Kidney (tissue), 14 donors: ENCODE measurements around the gene STPG2. TPM values are rescaled to one million over a fixed set of nuclear protein-coding genes. Genes with fewer than 3 reads are reported as not detected.

Source experiments
- DNase-seq, 5 donors: peaks; one replicate each; pipeline ENCODE4 v3.0.0-alpha.2; 2013 to 2020
- FAIRE-seq: peaks from 2 replicates; lab custom pipeline; 2012; peaks lifted over from hg19 to GRCh38; lab: Jason Lieb, UNC
- H3K27ac ChIP-seq, 2 donors: one replicate each; pipeline ENCODE4 v1.7.0; 2013; ENCODE audit warnings: low read depth in 2 of 2, low read length in 2 of 2, inconsistent platforms in 1 of 2
- H3K27me3 ChIP-seq: one replicate; pipeline ENCODE4 v1.7.1; 2013; ENCODE audit warnings: low read length, inconsistent platforms; ENCODE audit not compliant: control insufficient read depth, insufficient read depth
- H3K36me3 ChIP-seq, 3 donors: one replicate each; pipeline versions ENCODE4 v1.7.0 to v1.7.1; 2013; ENCODE audit warnings: low read length in 3 of 3, control low read depth in 1 of 3, inconsistent platforms in 1 of 3; ENCODE audit not compliant: insufficient read depth in 3 of 3, control insufficient read depth in 2 of 3
- H3K4me1 ChIP-seq, 3 donors: one replicate each; pipeline versions ENCODE4 v1.7.0 to v1.7.1; 2013; ENCODE audit warnings: low read length in 3 of 3, inconsistent platforms in 1 of 3, low read depth in 1 of 3; ENCODE audit not compliant: control insufficient read depth in 2 of 3, insufficient read depth in 2 of 3
- H3K4me3 ChIP-seq, 3 donors: one replicate each; pipeline versions ENCODE4 v1.7.0 to v1.8.1; 2013; ENCODE audit warnings: low read length in 3 of 3, control low read depth in 1 of 3, inconsistent platforms in 1 of 3
- H3K9ac ChIP-seq, 3 donors: one replicate each; pipeline versions ENCODE4 v1.7.0 to v1.7.1; 2013; ENCODE audit warnings: low read length in 3 of 3, control low read depth in 1 of 3, inconsistent platforms in 1 of 3
- H3K9me3 ChIP-seq, 3 donors: one replicate each; pipeline versions ENCODE4 v1.7.0 to v1.7.1; 2013; ENCODE audit warnings: low read length in 3 of 3, control low read depth in 1 of 3, inconsistent platforms in 1 of 3; ENCODE audit not compliant: control insufficient read depth in 2 of 3, insufficient read depth in 1 of 3
- CTCF ChIP-seq: IDR thresholded peaks from 3 replicates; pipeline ENCODE4 v1.5.1; 2012; ENCODE audit warnings: mild to moderate bottlenecking, moderate library complexity, borderline replicate concordance; ENCODE audit not compliant: insufficient read depth; ENCODE audit errors: extremely low read depth
- intact Hi-C: fragments of 100-400 bp; cut with DNase I; formaldehyde crosslinking; loops from one replicate; pipeline ENCODE4 v1.11.1; 2022
- polyA plus RNA-seq: library from polyadenylated mRNA; stranded (reverse); fragments of 350-450 nt; fragmentation: Illumina TruSeq; extraction: RNeasy Lipid Tissue Mini Kit (QIAGEN cat#74804); gene quantifications from one replicate; pipeline ENCODE4 v1.2.3, GENCODE V29; 2014; ENCODE audit warnings: low read depth, low replicate concordance; ENCODE audit not compliant: insufficient read depth
- total RNA-seq: library from RNA; stranded (reverse); fragmentation: NEBNext Ultra II Directional; extraction: Animal tissue kit (Norgen Biotek cat#: 25700); gene quantifications from one replicate; pipeline ENCODE4 v1.2.1, GENCODE V29; 2021
- donor health status: control.
- donor health status: control.
- donor health status: control.
- donor health status: control.
- donor health status: control.
- donor health status: DM: yes; HTN: yes; CAD: no.
- donor health status: Normal renal cell carcinoma (clear cell type).

STPG2 gene
- total and polyA plus RNA-seq, 2 donors from 2014 or later, result 0.43 to 1.1 TPM

- H3K27me3 ChIP-seq, result no peaks in the 10 kb centered on the region
- no peak overlapping the region for H3K9ac ChIP-seq
- no peak for FAIRE-seq
- H3K27ac ChIP-seq, result no peak overlapping the region
- intact Hi-C loops, result no loop called here
- TF ChIP-seq CTCF, result no peak
- DNase-seq, result no peak
- no peak overlapping the region for H3K4me3 ChIP-seq
- no peaks in the 10 kb centered on the region for H3K9me3 ChIP-seq
- H3K4me1 ChIP-seq, result no peaks in the 10 kb centered on the region
- no peaks in the 10 kb centered on the region for H3K36me3 ChIP-seq
These were observed 190.5 kb downstream of the STPG2 start for GRCh38 chr4:97952763-97953162.

- no peak for TF ChIP-seq CTCF
- no peaks in the 10 kb centered on the region for H3K9me3 ChIP-seq
- H3K36me3 ChIP-seq, result no peaks in the 10 kb centered on the region
- H3K4me1 ChIP-seq, result no peaks in the 10 kb centered on the region
- no peak for FAIRE-seq
- H3K27ac ChIP-seq, result no peak overlapping the region
- H3K27me3 ChIP-seq, result no peaks in the 10 kb centered on the region
- DNase-seq, result no peak
- H3K4me3 ChIP-seq, result no peak overlapping the region
- intact Hi-C loops, result no loop called here
- no peak overlapping the region for H3K9ac ChIP-seq
These were observed 192.4 kb downstream of the STPG2 start for GRCh38 chr4:97950836-97951235.

- Histone ChIP-seq H3K27ac (no peak overlapping the region), H3K9me3 (peaks cover 0 to 16% (median 5%) of the 10 kb centered on the region in 3 donors), H3K4me3 (no peak overlapping the region), H3K9ac (no peak overlapping the region), H3K36me3 (no peaks in the 10 kb centered on the region), H3K4me1 (no peaks in the 10 kb centered on the region), H3K27me3 (no peaks in the 10 kb centered on the region)
- no peak for TF ChIP-seq CTCF
- FAIRE-seq (no peak), DNase-seq (no peak)
- intact Hi-C loops, result no loop called here
These were observed 200.3 kb downstream of the STPG2 start for GRCh38 chr4:97942951-97943350.

- Histone ChIP-seq H3K4me1 (no peaks in the 10 kb centered on the region), H3K27ac (no peak overlapping the region), H3K36me3 (no peaks in the 10 kb centered on the region), H3K9ac (no peak overlapping the region), H3K9me3 (peaks cover 0 to 16% (median 5%) of the 10 kb centered on the region in 3 donors), H3K27me3 (no peaks in the 10 kb centered on the region), H3K4me3 (no peak overlapping the region)
- DNase-seq (no peak), FAIRE-seq (no peak)
- intact Hi-C loops, result no loop called here
- TF ChIP-seq CTCF, result no peak
These were observed 201.1 kb downstream of the STPG2 start for GRCh38 chr4:97942137-97942536.
